GM21390 (cell line): ENCODE data around the gene RAB15.

Source experiments
- ATAC-seq: cut with Tn5 transposase; IDR thresholded peaks from one replicate; pipeline ENCODE4 v1.9.1; 2021; ENCODE audit not compliant: unreplicated experiment

Gene RAB15

GRCh38 chr14:64971943-64972791 lies at the start of gene RAB15:
RAB15 (minus strand) TSS chr14:64972336; CDS start chr14:64972076, 260 bp downstream.
- ATAC-seq: peak; percentile 65

GRCh38 chr14:65019944-65020566 lies 47.9 kb upstream of the RAB15 start:
- ATAC-seq: no peak

GRCh38 chr14:65016471-65016870 lies 44.3 kb upstream of the RAB15 start:
- ATAC-seq: no peak

GRCh38 chr14:65015391-65015790 lies 43.3 kb upstream of the RAB15 start:
- no peak for ATAC-seq

- ATAC-seq: no peak
Measured at GRCh38 chr14:65012353-65012752, 40.2 kb upstream of the RAB15 start.

- ATAC-seq: no peak
Measured at GRCh38 chr14:65011538-65011937, 39.4 kb upstream of the RAB15 start.

- ATAC-seq: no peak
Measured at GRCh38 chr14:65010211-65010931, 38.2 kb upstream of the RAB15 start.

GRCh38 chr14:65007202-65007601 lies 35.1 kb upstream of the RAB15 start:
- no peak for ATAC-seq

GRCh38 chr14:65006261-65006721 lies 34.2 kb upstream of the RAB15 start:
- no peak for ATAC-seq

- ATAC-seq: peak; percentile 78
Measured at GRCh38 chr14:65003394-65003793, 31.3 kb upstream of the RAB15 start.

GRCh38 chr14:65002586-65003210 lies 30.6 kb upstream of the RAB15 start:
- no peak for ATAC-seq

GRCh38 chr14:65001723-65002122 lies 29.6 kb upstream of the RAB15 start:
- ATAC-seq: no peak

GRCh38 chr14:65000898-65001591 lies 28.9 kb upstream of the RAB15 start:
- ATAC-seq: no peak

- ATAC-seq: no peak
Measured at GRCh38 chr14:64998455-64998931, 26.4 kb upstream of the RAB15 start.

- ATAC-seq: no peak
Measured at GRCh38 chr14:64997108-64997794, 25.1 kb upstream of the RAB15 start.

- no peak for ATAC-seq
Measured at GRCh38 chr14:64995291-64995690, 23.2 kb upstream of the RAB15 start.

GRCh38 chr14:64994540-64994939 lies 22.4 kb upstream of the RAB15 start:
- ATAC-seq: no peak

GRCh38 chr14:64993266-64993930 lies 21.3 kb upstream of the RAB15 start:
- ATAC-seq: no peak

GRCh38 chr14:64992328-64992885 lies 20.3 kb upstream of the RAB15 start:
- no peak for ATAC-seq
